IMR-90 (cell line): ENCODE results near the gene ZRSR2.

Experiments
- BHLHE40 ChIP-seq: fragments of 150-350 bp; IDR thresholded peaks from 2 replicates; pipeline ENCODE4 v1.6.1; 2016; ENCODE audit warnings: mild to moderate bottlenecking, low read depth, low read length
- CEBPB ChIP-seq: IDR thresholded peaks from 2 replicates; pipeline ENCODE4 v1.6.1; 2012; ENCODE audit warnings: low read depth, low read length, improper control_type of control experiment
- CHD1 ChIP-seq: IDR thresholded peaks from 2 replicates; pipeline ENCODE4 v1.6.1; 2012; ENCODE audit warnings: low read depth, low read length, improper control_type of control experiment
- CTCF ChIP-seq: conservative IDR thresholded peaks from 2 replicates; pipeline ENCODE4 v1.5.1; 2012; ENCODE audit warnings: mild to moderate bottlenecking, low read depth, low read length, improper control_type of control experiment
- ELK1 ChIP-seq: fragments of 150-350 bp; IDR thresholded peaks from 2 replicates; pipeline ENCODE4 v1.6.1; 2016; ENCODE audit warnings: low read depth, mild to moderate bottlenecking, low read length, moderate library complexity, borderline replicate concordance
- MAFK ChIP-seq: IDR thresholded peaks from 2 replicates; pipeline ENCODE4 v1.6.1; 2012; ENCODE audit warnings: low read depth, low read length, improper control_type of control experiment
- MAZ ChIP-seq: IDR thresholded peaks from 2 replicates; pipeline ENCODE4 v1.6.1; 2012; ENCODE audit warnings: low read depth, mild to moderate bottlenecking, low read length, improper control_type of control experiment, moderate library complexity, borderline replicate concordance
- NFE2L2 ChIP-seq: fragments of 150-350 bp; IDR thresholded peaks from 2 replicates; pipeline ENCODE4 v1.6.1; 2016; ENCODE audit warnings: low read depth, mild to moderate bottlenecking, low read length
- POLR2A ChIP-seq: IDR thresholded peaks from 2 replicates; pipeline ENCODE4 v1.6.1; 2012; ENCODE audit warnings: mild to moderate bottlenecking, low read depth, low read length
- RAD21 ChIP-seq: IDR thresholded peaks from 2 replicates; pipeline ENCODE4 v1.6.1; 2012; ENCODE audit warnings: low read length, improper control_type of control experiment
- RFX5 ChIP-seq: IDR thresholded peaks from 2 replicates; pipeline ENCODE4 v1.8.0; 2012; ENCODE audit warnings: low read depth, mild to moderate bottlenecking, low read length, moderate library complexity
- SMC3 ChIP-seq: fragments of 150-350 bp; IDR thresholded peaks from 2 replicates; pipeline ENCODE4 v1.6.1; 2016; ENCODE audit warnings: low read depth, mild to moderate bottlenecking, antibody characterized with exemption, low read length, moderate library complexity
- USF2 ChIP-seq: fragments of 150-350 bp; IDR thresholded peaks from 2 replicates; pipeline ENCODE4 v1.6.1; 2017; ENCODE audit warnings: mild to moderate bottlenecking, antibody characterized with exemption, low read length, low read depth

GRCh38 chrX:15745179-15745578 is 45.1 kb upstream of the ZRSR2 start:
- no peak for TF ChIP-seq CTCF
- no peak for TF ChIP-seq POLR2A
- TF ChIP-seq MAZ, result no peak
- TF ChIP-seq ELK1, result no peak
- no peak for TF ChIP-seq SMC3
- no peak for TF ChIP-seq RAD21
- TF ChIP-seq BHLHE40, result no peak
- no peak for TF ChIP-seq USF2
- no peak for TF ChIP-seq NFE2L2
- no peak for TF ChIP-seq RFX5
- peak; percentile 93 for TF ChIP-seq CEBPB
- no peak for TF ChIP-seq MAFK
- no peak for TF ChIP-seq CHD1
